Articular chondrocyte of knee joint (primary cell): ENCODE measurements around the gene HHAT. TPM values are rescaled to one million over a fixed set of nuclear protein-coding genes. Genes with fewer than 3 reads are reported as not detected.

Experiments
- small RNA-seq: library from RNA; depleted of rRNA; stranded (forward); fragments of <200 nt; gene quantifications from one replicate; pipeline ENCODE3, GENCODE V24; 2012
- total RNA-seq: library from RNA; depleted of rRNA; stranded (reverse); fragments of >200 nt; gene quantifications from 2 replicates; pipeline ENCODE4 v1.2.3, GENCODE V29; 2012

Gene HHAT
- total RNA-seq: 4.7 and 9.7 TPM in 2 replicates

DNA sequence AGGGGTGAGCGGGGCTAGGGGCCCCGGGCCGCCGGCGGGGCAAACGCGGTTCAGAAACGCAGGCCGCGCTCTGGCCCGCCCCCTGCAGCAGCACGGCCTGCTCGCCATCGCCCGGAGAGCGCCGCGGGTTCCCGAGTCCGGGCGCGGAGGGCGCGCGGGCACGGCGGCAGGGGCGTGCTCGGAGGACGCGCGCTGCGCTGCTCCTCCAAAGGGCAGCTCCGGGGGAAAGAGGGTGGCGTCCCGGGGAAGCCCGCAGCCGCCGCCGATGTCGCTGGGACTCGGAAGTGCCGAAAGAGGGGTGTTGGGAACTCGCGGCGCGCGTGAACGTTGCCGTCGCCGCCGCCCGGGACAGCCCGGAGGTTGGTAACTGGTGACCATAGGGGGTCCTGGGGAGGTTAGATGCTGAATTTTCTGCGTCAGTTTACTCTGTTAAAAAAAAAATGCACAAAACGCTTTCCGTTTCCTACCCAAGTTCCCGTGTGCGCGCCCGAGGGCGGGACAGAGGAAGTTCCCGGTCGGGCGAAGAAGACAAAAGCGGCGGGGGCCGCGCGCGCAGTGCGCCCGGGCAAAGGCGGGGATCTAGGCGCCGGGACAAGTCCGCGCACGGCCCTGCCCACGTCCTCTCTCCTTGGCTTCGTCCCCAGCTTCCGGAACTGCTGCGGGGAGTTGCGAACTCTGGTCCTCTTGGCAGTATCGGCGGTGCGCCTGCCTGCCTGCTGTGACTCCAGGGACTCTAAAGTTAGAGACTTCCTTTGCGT, at the start of gene HHAT:
Gene HHAT, plus strand, starts transcription at position 157 of the 758 bp plus-strand sequence. CDS start 20,074 bp downstream, outside the sequence.

Small RNA genes lying within 50 kb of the gene (small RNA-seq; reads per million reads assigned to genes)
- gene RNU5A-8P: 68.2 reads per million, percentile 97 among the genes with 10 or more reads in this experiment

Other genes starting within 250 kb of the HHAT start
- 0.11 TPM in 1 of 2 replicates, not detected in the other for gene SERTAD4, start 96.1 kb upstream of the HHAT start, total RNA-seq